ENCODE results near the gene RPS18. TPM values are rescaled to one million over a fixed set of nuclear protein-coding genes. Genes with fewer than 3 reads are reported as not detected.

RPS18 gene
- total and polyA plus RNA-seq, 9 of the 15 experiments (the other 6 are each of a cell fraction or from before 2014, with no cell fraction given) = 5,023 to 17,516 (median 8,131) TPM

GRCh38 chr6:33273924-33274902 is 2.3 kb downstream of the RPS18 start (continued):
- no peak for TF ChIP-seq ZNF589 (CRISPR knock-in tag; IDR thresholded peaks at IDR 0.05; ENCODE audit: low read depth)
- peak; percentile 59 for TF ChIP-seq POLR2B (IDR thresholded peaks at IDR 0.05; ENCODE audit: low read depth, partially characterized antibody)
- no peak for TF ChIP-seq ZNF347 (CRISPR knock-in tag; IDR thresholded peaks at IDR 0.05; ENCODE audit: low read depth)
- peak; percentile 31; the same call in 1 of the 2 replicates for TF ChIP-seq AFF4 (CRISPR knock-in tag; IDR thresholded peaks at IDR 0.05)
- peak; percentile 22; the same call in 1 of the 2 replicates for TF ChIP-seq CXXC5 (CRISPR knock-in tag; IDR thresholded peaks at IDR 0.05)
- TF ChIP-seq ZNF121 (CRISPR knock-in tag; conservative IDR thresholded peaks at IDR 0.05) = peak; percentile 97

All from K562 (cell line).